Upper lobe of left lung (tissue), 6 donors: ENCODE results near the gene SUSD6. TPM values are rescaled to one million over a fixed set of nuclear protein-coding genes. Genes with fewer than 3 reads are reported as not detected.

Source experiments
- ATAC-seq, 2 donors: fragments of 200-7000 bp; cut with Tn5 transposase; one replicate each; pipeline ENCODE4 v1.9.1; 2022; ENCODE audit warnings: mild to moderate bottlenecking in 2 of 2, moderate library complexity in 2 of 2; ENCODE audit not compliant: low FRiP score in 2 of 2
- DNase-seq, 2 donors: peaks; one replicate each; pipeline ENCODE4 v3.0.0-alpha.2; 2019 to 2020
- H3K27ac ChIP-seq, 4 donors: fragments of 200-600 bp; sonication (generic); one replicate each; pipeline ENCODE4 v1.5.1; 2016 to 2019
- H3K27me3 ChIP-seq, 4 donors: fragments of 200-600 bp; sonication (generic); one replicate each; pipeline ENCODE4 v1.5.1; 2017 to 2019
- H3K36me3 ChIP-seq, 4 donors: fragments of 200-600 bp; sonication (generic); one replicate each; pipeline ENCODE4 v1.5.1; 2016 to 2019
- H3K4me1 ChIP-seq, 4 donors: fragments of 200-600 bp; sonication (generic); one replicate each; pipeline ENCODE4 v1.5.1; 2018 to 2019
- H3K4me3 ChIP-seq, 4 donors: fragments of 200-600 bp; sonication (generic); one replicate each; pipeline ENCODE4 v1.5.1; 2017 to 2019; ENCODE audit warnings: mild to moderate bottlenecking in 2 of 4, moderate library complexity in 1 of 4
- H3K9me3 ChIP-seq, 4 donors: fragments of 200-600 bp; sonication (generic); one replicate each; pipeline ENCODE4 v1.5.1; 2018 to 2019
- EP300 ChIP-seq, 4 donors: sonication (generic); formaldehyde crosslinking; IDR thresholded peaks; one replicate each; pipeline ENCODE4 v1.5.1; 2017; ENCODE audit warnings: antibody characterized with exemption in 4 of 4, control low read depth in 2 of 4
- POLR2A ChIP-seq, 4 donors: fragments of 450-650 bp; IDR thresholded peaks; one replicate each; pipeline ENCODE4 v1.5.1; 2016 to 2017; ENCODE audit warnings: antibody characterized with exemption in 4 of 4, mild to moderate bottlenecking in 2 of 4
- POLR2AphosphoS5 ChIP-seq, 2 donors: sonication (generic); formaldehyde crosslinking; IDR thresholded peaks; one replicate each; pipeline ENCODE4 v1.5.1; 2017; ENCODE audit warnings: antibody characterized with exemption in 2 of 2
- WGBS, 2 donors: methylation state at CpG; one replicate each; pipeline ENCODE4 v1.1.5; 2017 to 2018; 5-methylcytosine and 5-hydroxymethylcytosine counted together
- total RNA-seq, 6 donors: library from RNA; depleted of rRNA in 4 of 6; stranded (reverse); fragments of >200 nt in 4 of 6; gene quantifications; one replicate each; pipeline versions ENCODE4 v1.1.0 to v1.2.1, GENCODE V29; 2016 to 2021
- TF ChIP-seq, protein P1 (sequence below), 6 experiments: fragments of 450-650 bp in 4 of 6; fragments of 200-600 bp in 2 of 6; sonication (generic) in 2 of 6; IDR thresholded peaks; one replicate each; pipeline ENCODE4 v1.5.1; 2016 to 2019; ENCODE audit warnings: antibody characterized with exemption in 6 of 6
- donor health status: DM: no; HTN: no; CAD: no; lungs with moderate emphysema.
- donor health status: DM: no; HTN: yes; CAD: no; lungs with severe emphysema.

SUSD6 gene
- total RNA-seq, 6 donors from 2014 or later: 63.4 to 90.4 (median 81.6) TPM

DNA sequence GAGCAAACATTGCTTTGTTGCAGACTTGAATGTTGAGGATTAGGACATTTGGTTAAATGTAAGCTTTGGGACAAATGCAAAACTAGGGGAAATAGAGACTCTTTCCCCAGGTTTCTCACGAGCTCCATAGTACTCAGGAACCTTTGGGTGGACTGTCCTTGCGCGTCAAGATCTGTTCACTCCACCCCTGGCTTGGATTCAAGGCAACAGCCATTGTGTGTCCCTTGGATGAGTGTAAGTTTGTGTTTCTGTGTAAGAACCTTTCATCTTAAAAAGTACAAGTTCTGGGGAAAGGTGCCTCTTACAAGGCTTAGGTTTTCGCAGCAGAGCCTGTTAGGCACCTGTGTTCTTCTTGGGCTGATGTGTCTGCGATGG, 3.7 kb downstream of the SUSD6 start:
- DNase-seq (no peak), ATAC-seq (no peak)
- no peaks in the 10 kb centered on the region for H3K9me3 ChIP-seq
- peak overlapping the region in 2 of 4 donors; percentile 22 to 24 for H3K4me3 ChIP-seq
- peak overlapping the region; percentile 81 to 99 (median 98) for H3K27ac ChIP-seq
- peaks cover 79 to 86% (median 82%) of the 10 kb centered on the region in 4 donors for H3K4me1 ChIP-seq
- H3K27me3 ChIP-seq: no peaks in the 10 kb centered on the region
- no peak for TF ChIP-seq POLR2A (IDR thresholded peaks at IDR 0.05)
- TF ChIP-seq POLR2AphosphoS5 (IDR thresholded peaks at IDR 0.05): no peak
- no peak for TF ChIP-seq EP300 (IDR thresholded peaks at IDR 0.05)
- TF ChIP-seq, protein P1, sequence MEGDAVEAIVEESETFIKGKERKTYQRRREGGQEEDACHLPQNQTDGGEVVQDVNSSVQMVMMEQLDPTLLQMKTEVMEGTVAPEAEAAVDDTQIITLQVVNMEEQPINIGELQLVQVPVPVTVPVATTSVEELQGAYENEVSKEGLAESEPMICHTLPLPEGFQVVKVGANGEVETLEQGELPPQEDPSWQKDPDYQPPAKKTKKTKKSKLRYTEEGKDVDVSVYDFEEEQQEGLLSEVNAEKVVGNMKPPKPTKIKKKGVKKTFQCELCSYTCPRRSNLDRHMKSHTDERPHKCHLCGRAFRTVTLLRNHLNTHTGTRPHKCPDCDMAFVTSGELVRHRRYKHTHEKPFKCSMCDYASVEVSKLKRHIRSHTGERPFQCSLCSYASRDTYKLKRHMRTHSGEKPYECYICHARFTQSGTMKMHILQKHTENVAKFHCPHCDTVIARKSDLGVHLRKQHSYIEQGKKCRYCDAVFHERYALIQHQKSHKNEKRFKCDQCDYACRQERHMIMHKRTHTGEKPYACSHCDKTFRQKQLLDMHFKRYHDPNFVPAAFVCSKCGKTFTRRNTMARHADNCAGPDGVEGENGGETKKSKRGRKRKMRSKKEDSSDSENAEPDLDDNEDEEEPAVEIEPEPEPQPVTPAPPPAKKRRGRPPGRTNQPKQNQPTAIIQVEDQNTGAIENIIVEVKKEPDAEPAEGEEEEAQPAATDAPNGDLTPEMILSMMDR (IDR thresholded peaks at IDR 0.05): no peak
- H3K36me3 ChIP-seq: no peaks in the 10 kb centered on the region
- 51 to 58% methylated on average over 5 of the region's 5 CpGs for WGBS, 2 donors

DNA sequence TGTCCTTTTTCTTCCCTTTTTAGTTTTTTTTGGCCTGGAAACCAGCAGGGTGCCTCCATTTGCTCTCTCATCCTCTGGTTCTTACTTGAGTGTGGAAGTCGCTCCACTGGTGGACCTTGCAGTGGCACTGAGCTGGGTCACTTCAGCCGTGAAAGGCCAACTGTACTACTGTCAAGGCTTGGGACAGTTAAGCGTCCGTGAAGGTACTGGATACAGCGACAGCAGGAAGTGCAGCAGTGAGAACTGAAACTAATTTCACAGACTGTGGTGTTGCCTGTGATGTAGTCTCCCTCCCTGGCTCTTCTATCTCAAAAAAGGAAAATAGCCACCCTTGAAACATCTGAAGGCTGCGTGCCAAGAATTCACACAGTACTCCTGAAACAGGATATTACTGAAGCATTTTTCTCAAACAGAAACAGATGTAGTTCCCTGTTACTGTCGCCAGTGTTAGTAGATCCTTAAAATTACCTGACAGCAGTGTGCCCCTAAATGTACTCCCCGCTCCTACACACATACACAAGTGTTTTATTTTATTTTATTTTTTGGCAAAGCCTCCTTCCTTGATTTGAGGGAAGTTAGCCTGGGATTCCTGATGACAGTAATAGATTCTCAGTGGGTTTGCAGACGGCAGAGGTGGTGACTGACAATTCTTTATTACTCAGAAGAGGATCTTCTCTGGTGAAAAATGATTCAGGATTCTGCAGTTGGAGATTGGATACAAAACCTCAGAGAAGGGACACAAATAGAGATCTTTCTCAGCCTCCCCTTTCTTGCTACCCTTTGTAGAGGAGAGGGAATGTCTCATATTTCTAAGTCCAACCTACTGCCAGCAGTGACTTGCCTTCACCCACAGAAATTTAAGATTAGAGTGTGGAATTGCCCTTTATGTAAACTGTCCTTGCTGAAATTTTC, 4.4 kb downstream of the SUSD6 start:
- ATAC-seq: peak; percentile 60 to 61
- TF ChIP-seq EP300 (IDR thresholded peaks at IDR 0.05) (peak in 1 of 4 donors; percentile 20), POLR2AphosphoS5 (IDR thresholded peaks at IDR 0.05) (peak; percentile 30 to 42), POLR2A (IDR thresholded peaks at IDR 0.05) (peak in 1 of 4 donors; percentile 46)
- TF ChIP-seq, protein P1 (IDR thresholded peaks at IDR 0.05): peak in 3 of 6 experiments; percentile 10 to 43 (median 33)
- Histone ChIP-seq H3K36me3 (no peaks in the 10 kb centered on the region), H3K4me1 (peaks cover 79 to 86% (median 82%) of the 10 kb centered on the region in 4 donors), H3K27me3 (no peaks in the 10 kb centered on the region), H3K4me3 (peak overlapping the region in 3 of 4 donors; percentile 10 to 24 (median 22)), H3K27ac (peak overlapping the region; percentile 81 to 99 (median 98)), H3K9me3 (no peaks in the 10 kb centered on the region)
- DNase-seq: peak in 1 of 2 donors; percentile 71
- WGBS, 2 donors: 10 to 16% methylated on average over 9 of the region's 9 CpGs

DNA sequence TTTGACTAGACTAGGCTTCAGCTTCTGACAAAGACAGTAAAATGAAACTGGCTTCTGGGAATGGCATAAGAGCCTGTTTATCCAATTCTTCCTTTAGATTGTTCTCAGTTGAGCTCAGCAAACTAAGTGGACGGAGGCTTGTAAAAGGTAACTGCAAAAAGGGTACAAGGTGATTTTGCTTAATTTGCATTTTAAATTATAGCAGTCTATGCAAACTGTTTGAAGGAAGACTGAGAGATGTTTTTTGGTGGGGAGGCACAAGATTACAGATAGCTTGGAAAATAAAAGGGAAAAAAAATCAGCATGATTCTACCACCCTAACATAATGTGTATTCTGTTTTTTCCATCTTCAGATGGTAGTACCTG, 5.0 kb downstream of the SUSD6 start:
- WGBS, 2 donors: 34 to 68% methylated on average over 1 of the region's 1 CpG
- ATAC-seq (no peak), DNase-seq (no peak)
- peak overlapping the region; percentile 81 to 99 (median 98) for H3K27ac ChIP-seq
- TF ChIP-seq EP300 (IDR thresholded peaks at IDR 0.05): no peak
- TF ChIP-seq, protein P1 (IDR thresholded peaks at IDR 0.05): no peak
- TF ChIP-seq POLR2AphosphoS5 (IDR thresholded peaks at IDR 0.05): no peak
- no peak for TF ChIP-seq POLR2A (IDR thresholded peaks at IDR 0.05)
- no peaks in the 10 kb centered on the region for H3K36me3 ChIP-seq
- H3K4me3 ChIP-seq: peak overlapping the region in 1 of 4 donors; percentile 24
- H3K27me3 ChIP-seq: no peaks in the 10 kb centered on the region
- no peaks in the 10 kb centered on the region for H3K9me3 ChIP-seq
- peaks cover 83 to 90% (median 85%) of the 10 kb centered on the region in 4 donors for H3K4me1 ChIP-seq

DNA sequence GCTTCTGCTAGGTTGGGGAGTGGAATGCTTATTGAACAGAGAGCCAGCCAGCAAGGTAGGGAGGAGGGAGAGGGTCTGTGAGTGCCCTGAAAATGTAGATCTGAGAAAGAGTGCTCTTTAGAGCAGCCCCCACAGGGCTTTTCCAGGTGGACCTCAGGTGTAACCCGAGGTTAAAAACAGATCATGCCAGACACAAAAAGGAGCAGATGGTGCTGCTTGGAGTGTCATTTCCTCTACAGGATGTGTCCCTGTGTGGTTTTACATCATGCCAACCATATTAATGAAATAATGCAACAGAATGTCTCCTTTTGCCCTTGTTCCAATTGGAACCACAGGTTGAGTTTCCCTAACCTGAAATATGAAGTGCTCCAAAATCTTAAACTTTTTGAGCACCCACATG, 6.4 kb downstream of the SUSD6 start:
- TF ChIP-seq POLR2AphosphoS5 (IDR thresholded peaks at IDR 0.05) (no peak), POLR2A (IDR thresholded peaks at IDR 0.05) (no peak), EP300 (IDR thresholded peaks at IDR 0.05) (no peak)
- TF ChIP-seq, protein P1 (IDR thresholded peaks at IDR 0.05): no peak
- WGBS, 2 donors: 6 to 32% methylated on average over 1 of the region's 1 CpG

More for the DNA sequence above, 6.4 kb downstream of the SUSD6 start:
- ATAC-seq (no peak), DNase-seq (no peak)
- H3K9me3 ChIP-seq: no peaks in the 10 kb centered on the region
- H3K4me1 ChIP-seq: peaks cover 88 to 99% (median 94%) of the 10 kb centered on the region in 4 donors
- no peak overlapping the region for H3K4me3 ChIP-seq
- H3K36me3 ChIP-seq: no peaks in the 10 kb centered on the region
- peak overlapping the region in 3 of 4 donors; percentile 6 to 98 (median 31) for H3K27ac ChIP-seq
- no peaks in the 10 kb centered on the region for H3K27me3 ChIP-seq
